ENCODE measurements around the gene ASB15.

DNA sequence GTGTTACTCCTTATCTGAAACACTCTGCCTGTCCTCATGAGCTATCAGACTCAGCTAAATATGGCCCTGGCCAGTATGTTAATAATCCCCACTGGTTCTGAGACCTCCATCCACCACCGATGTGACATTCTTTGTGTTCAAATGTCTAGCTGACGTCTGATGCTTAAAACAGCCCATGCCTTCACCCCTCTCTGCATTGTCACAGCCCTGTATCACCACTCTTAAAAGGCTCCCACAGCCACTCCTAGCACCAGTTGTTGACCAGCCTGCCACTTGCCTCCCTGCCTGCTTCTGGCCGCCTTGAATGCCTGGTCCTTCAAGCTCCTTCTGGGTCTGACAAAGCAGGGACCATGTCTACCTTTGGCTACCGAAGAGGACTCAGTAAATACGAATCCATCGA lies 54.0 kb downstream of the ASB15 start, which contains the start of gene LMOD2:
- TF ChIP-seq EZH2 (IDR thresholded peaks at IDR 0.05; ENCODE audit: insufficient read depth, poor library complexity, severe bottlenecking) (no peak), EZH2phosphoT487 (IDR thresholded peaks at IDR 0.05; ENCODE audit: insufficient read depth, low read depth) (no peak)
